Smooth muscle cell (in vitro differentiated cells): ENCODE results near the gene SAP30L. TPM values are rescaled to one million over a fixed set of nuclear protein-coding genes. Genes with fewer than 3 reads are reported as not detected.
A peak's percentile ranks its signal among the peaks of the same experiment; 100 is the strongest.

Experiments used
- DNase-seq: peaks from one replicate; lab custom pipeline; 2025; ENCODE audit not compliant: unreplicated experiment; lab: John Stamatoyannopoulos, UW
- H2AFZ ChIP-seq: fragments of 200-600 bp; sonication (generic); 2 replicates; pipeline ENCODE4 v1.6.0; 2016; ENCODE audit warnings: antibody characterized with exemption, low read depth, mild to moderate bottlenecking
- H3F3A ChIP-seq: fragments of 200-600 bp; sonication (generic); 2 replicates; pipeline ENCODE4 v1.6.0; 2017; ENCODE audit warnings: antibody characterized with exemption, low read depth
- H3K27ac ChIP-seq: fragments of 200-600 bp; sonication (generic); 2 replicates; pipeline ENCODE4 v1.5.1; 2016; ENCODE audit warnings: low read depth, mild to moderate bottlenecking
- H3K27me3 ChIP-seq: fragments of 200-600 bp; sonication (generic); 2 replicates; pipeline ENCODE4 v1.6.1; 2016; ENCODE audit warnings: low read depth, mild to moderate bottlenecking
- H3K36me3 ChIP-seq: fragments of 200-600 bp; sonication (generic); 2 replicates; pipeline ENCODE4 v1.5.1; 2016; ENCODE audit warnings: low read depth
- H3K4me1 ChIP-seq: fragments of 200-600 bp; sonication (generic); 2 replicates; pipeline ENCODE4 v1.5.1; 2016; ENCODE audit warnings: low read depth
- H3K4me2 ChIP-seq: fragments of 200-600 bp; sonication (generic); 2 replicates; pipeline ENCODE4 v1.6.0; 2016; ENCODE audit warnings: mild to moderate bottlenecking
- H3K4me3 ChIP-seq: fragments of 200-600 bp; sonication (generic); 2 replicates; pipeline ENCODE4 v1.5.1; 2016; ENCODE audit warnings: mild to moderate bottlenecking
- H3K79me2 ChIP-seq: fragments of 200-600 bp; sonication (generic); 2 replicates; pipeline ENCODE4 v1.6.0; 2016; ENCODE audit warnings: low read depth, mild to moderate bottlenecking
- H3K9ac ChIP-seq: fragments of 200-600 bp; sonication (generic); 2 replicates; pipeline ENCODE4 v1.6.0; 2016; ENCODE audit warnings: low read depth
- H3K9me3 ChIP-seq: fragments of 200-600 bp; sonication (generic); replicated peaks from 2 replicates; pipeline ENCODE4 v1.5.1; 2016; ENCODE audit warnings: low read depth
- H4K20me1 ChIP-seq: fragments of 200-600 bp; sonication (generic); 2 replicates; pipeline ENCODE4 v1.6.0; 2016; ENCODE audit warnings: low read depth
- CTCF ChIP-seq: fragments of 200-600 bp; sonication (generic); IDR thresholded peaks from 2 replicates; pipeline ENCODE4 v1.5.1; 2017; ENCODE audit warnings: borderline replicate concordance, mild to moderate bottlenecking, antibody characterized with exemption; ENCODE audit not compliant: insufficient read depth, poor library complexity, severe bottlenecking
- WGBS: methylation state at CpG from one replicate; pipeline ENCODE4 v1.1.7; 2016; ENCODE audit warnings: low lambda C conversion rate; 5-methylcytosine and 5-hydroxymethylcytosine counted together
- polyA plus RNA-seq: library from polyadenylated mRNA; unstranded; fragments of >200 nt; fragmentation: Nextera tagmentation; extraction: Ambion mirVana; gene quantifications from 2 replicates; pipeline ENCODE4 v1.2.1, GENCODE V29; 2016
- total RNA-seq: library from RNA; depleted of rRNA; stranded (reverse); fragments of >200 nt; gene quantifications from 2 replicates; pipeline ENCODE4 v1.2.3, GENCODE V29; 2014

The SAP30L gene
- total and polyA plus RNA-seq, 2 experiments from 2014 or later = 32.7 to 44.2 TPM

DNA sequence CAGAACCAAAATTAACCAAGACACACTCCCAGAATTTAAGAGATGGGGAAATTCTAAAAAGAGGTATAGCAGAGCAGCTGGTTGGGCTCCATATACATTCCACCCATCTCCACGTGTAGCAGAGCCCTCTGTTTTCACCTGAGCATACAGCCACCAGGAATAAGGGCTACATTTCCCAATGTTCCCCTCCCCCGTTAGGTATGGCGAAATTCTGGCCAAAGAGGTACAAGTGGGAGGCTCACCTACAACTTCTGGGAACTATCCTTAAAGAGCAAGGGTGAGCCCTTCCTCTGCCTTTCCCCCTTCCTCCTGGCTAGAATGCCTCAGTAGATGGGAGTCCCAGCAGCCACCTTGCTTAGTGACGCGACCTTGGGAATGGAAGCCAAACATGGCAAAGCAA lies 5.3 kb upstream of the SAP30L start:
- Histone ChIP-seq H3K9ac (no peak overlapping the region), H3K79me2 (peaks cover 4% of the 10 kb centered on the region), H2AFZ (no peak overlapping the region), H3K4me2 (no peak overlapping the region), H3K27ac (no peak overlapping the region), H3K9me3 (no peaks in the 10 kb centered on the region), H4K20me1 (no peaks in the 10 kb centered on the region), H3K36me3 (no peaks in the 10 kb centered on the region), H3K27me3 (no peaks in the 10 kb centered on the region), H3K4me3 (no peak overlapping the region), H3K4me1 (peaks cover 6% of the 10 kb centered on the region), H3F3A (no peaks in the 10 kb centered on the region)
- TF ChIP-seq CTCF = no peak
- DNase-seq = no peak
- 89% methylated on average over 5 of the region's 5 CpGs for WGBS

- Histone ChIP-seq H3K27me3 (no peaks in the 10 kb centered on the region), H3K4me3 (no peak overlapping the region), H3K9ac (no peak overlapping the region), H3K4me2 (no peak overlapping the region), H3K36me3 (no peaks in the 10 kb centered on the region), H2AFZ (no peak overlapping the region), H3K79me2 (peaks cover 9% of the 10 kb centered on the region), H4K20me1 (peaks cover 12% of the 10 kb centered on the region), H3K9me3 (no peaks in the 10 kb centered on the region), H3K27ac (no peak overlapping the region), H3F3A (no peaks in the 10 kb centered on the region), H3K4me1 (peaks cover 14% of the 10 kb centered on the region)
- 80% methylated on average over 1 of the region's 1 CpG for whole genome bisulfite sequencing
- no peak for TF ChIP-seq CTCF
- no peak for DNase-seq
Measured at GRCh38 chr5:154442801-154443200, 3.0 kb upstream of the SAP30L start.

DNA sequence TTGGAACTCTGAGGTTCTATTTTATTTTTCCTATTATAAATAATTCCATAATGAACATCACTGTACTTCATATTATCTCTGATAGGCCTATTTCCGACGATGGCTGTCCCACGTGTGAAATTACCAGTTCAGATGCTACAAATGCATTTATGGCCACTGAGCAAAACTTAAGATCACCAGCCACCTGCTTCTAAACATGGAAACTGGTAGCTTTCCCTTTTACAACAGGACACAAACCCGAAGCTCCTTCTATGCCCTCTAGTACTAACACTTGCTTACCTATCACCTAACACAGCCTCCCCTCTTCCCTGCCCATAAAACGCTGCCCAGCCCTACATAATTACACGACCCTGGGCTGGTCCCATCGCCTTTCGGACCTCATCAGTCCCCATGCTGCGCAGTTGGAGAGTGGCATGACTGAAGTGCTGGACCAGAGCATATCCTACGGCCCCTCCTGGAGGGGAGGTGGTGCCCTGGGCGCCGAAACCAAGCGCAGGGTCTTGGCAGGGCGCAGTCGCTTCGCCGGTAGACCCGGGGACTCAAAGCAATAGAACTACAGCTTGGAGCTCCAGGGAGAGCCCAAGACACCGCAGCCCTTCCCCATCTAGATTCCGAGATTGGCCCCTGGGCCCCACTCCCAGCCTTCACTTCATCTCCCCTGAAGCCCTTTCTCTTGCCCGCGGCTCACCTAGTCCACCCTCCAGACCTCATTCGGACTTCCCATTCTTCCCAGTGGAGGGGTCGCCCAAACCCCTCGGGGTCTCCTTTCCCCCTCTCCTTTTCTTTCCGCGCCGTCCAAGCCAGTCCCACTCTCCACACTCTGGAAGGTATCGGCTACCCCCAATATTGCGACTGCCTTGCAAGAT lies 1.0 kb upstream of the SAP30L start:
- no peak overlapping the region for H3K27ac ChIP-seq
- peak overlapping the region; percentile 99 for H2AFZ ChIP-seq
- H3K4me3 ChIP-seq = peak overlapping the region; percentile 99
- peak overlapping the region; percentile 95 for H3K4me2 ChIP-seq
- no peaks in the 10 kb centered on the region for H3F3A ChIP-seq
- no peaks in the 10 kb centered on the region for H3K36me3 ChIP-seq
- 11% methylated on average over 28 of the region's 30 CpGs for WGBS
- no peaks in the 10 kb centered on the region for H3K9me3 ChIP-seq
- peaks cover 32% of the 10 kb centered on the region for H4K20me1 ChIP-seq
- H3K9ac ChIP-seq = peak overlapping the region; percentile 26
- H3K4me1 ChIP-seq = peaks cover 14% of the 10 kb centered on the region
- H3K27me3 ChIP-seq = no peaks in the 10 kb centered on the region
- no peak for DNase-seq
- no peak for TF ChIP-seq CTCF
- peaks cover 27% of the 10 kb centered on the region for H3K79me2 ChIP-seq
